ENCODE measurements around the gene PDCD5.

The PDCD5 gene

GRCh38 chr19:32619051-32619685, 38.2 kb downstream of the PDCD5 start:
- CTCF ChIA-PET = no interaction called here
- POLR2A ChIA-PET = no interaction called here
- no peak for DNase-seq (ENCODE audit: extremely low spot score)
- TF ChIP-seq TARDBP (IDR thresholded peaks at IDR 0.05) = no peak
- no peak for TF ChIP-seq ARNT (IDR thresholded peaks at IDR 0.05)
- TF ChIP-seq FOXK2 (IDR thresholded peaks at IDR 0.05) = no peak
- no peak for TF ChIP-seq L3MBTL2 (conservative IDR thresholded peaks at IDR 0.05)
- TF ChIP-seq PKNOX1 (IDR thresholded peaks at IDR 0.05) = no peak
- no peak for TF ChIP-seq HDGF (IDR thresholded peaks at IDR 0.05; ENCODE audit: borderline replicate concordance)
- TF ChIP-seq ELF4 (IDR thresholded peaks at IDR 0.05) = no peak
- no peak for TF ChIP-seq CTBP1 (IDR thresholded peaks at IDR 0.05; ENCODE audit: borderline replicate concordance)
- no peak for TF ChIP-seq SP1 (IDR thresholded peaks at IDR 0.05)

- CTCF ChIA-PET = no interaction called here
- POLR2A ChIA-PET = no interaction called here
- DNase-seq (ENCODE audit: extremely low spot score) = no peak
- TF ChIP-seq SUZ12 (IDR thresholded peaks at IDR 0.05) = no peak
- TF ChIP-seq SP1 (IDR thresholded peaks at IDR 0.05) = no peak
- no peak for TF ChIP-seq NFRKB (IDR thresholded peaks at IDR 0.05)
Observed at GRCh38 chr19:32622002-32622401, 41.0 kb downstream of the PDCD5 start.

GRCh38 chr19:32624410-32624809, 43.4 kb downstream of the PDCD5 start:
- TF ChIP-seq FOXA1 (IDR thresholded peaks at IDR 0.05) (no peak), LEF1 (IDR thresholded peaks at IDR 0.05; ENCODE audit: borderline replicate concordance) (no peak), ELF4 (IDR thresholded peaks at IDR 0.05) (no peak), SUZ12 (IDR thresholded peaks at IDR 0.05) (no peak), TARDBP (IDR thresholded peaks at IDR 0.05) (no peak), NFRKB (IDR thresholded peaks at IDR 0.05) (no peak), L3MBTL2 (conservative IDR thresholded peaks at IDR 0.05) (no peak), FOXM1 (IDR thresholded peaks at IDR 0.05; ENCODE audit: borderline replicate concordance) (no peak), FOXK2 (IDR thresholded peaks at IDR 0.05) (no peak), ARNT (IDR thresholded peaks at IDR 0.05) (no peak), SP1 (IDR thresholded peaks at IDR 0.05) (no peak), CTBP1 (IDR thresholded peaks at IDR 0.05; ENCODE audit: borderline replicate concordance) (no peak), HDGF (IDR thresholded peaks at IDR 0.05; ENCODE audit: borderline replicate concordance) (no peak), ZNF384 (IDR thresholded peaks at IDR 0.05) (no peak), PKNOX1 (IDR thresholded peaks at IDR 0.05) (no peak)

GRCh38 chr19:32626969-32627368, 46.0 kb downstream of the PDCD5 start:
- no peak for DNase-seq (ENCODE audit: extremely low spot score)
- no peak for TF ChIP-seq ARNT (IDR thresholded peaks at IDR 0.05)
- no peak for TF ChIP-seq FOXA1 (IDR thresholded peaks at IDR 0.05)
- TF ChIP-seq HDGF (IDR thresholded peaks at IDR 0.05; ENCODE audit: borderline replicate concordance) = no peak
- TF ChIP-seq SP1 (IDR thresholded peaks at IDR 0.05) = no peak
- no peak for TF ChIP-seq FOXK2 (IDR thresholded peaks at IDR 0.05)
- TF ChIP-seq L3MBTL2 (conservative IDR thresholded peaks at IDR 0.05) = no peak
- no peak for TF ChIP-seq LEF1 (IDR thresholded peaks at IDR 0.05; ENCODE audit: borderline replicate concordance)
- no peak for TF ChIP-seq FOXM1 (IDR thresholded peaks at IDR 0.05; ENCODE audit: borderline replicate concordance)
- no peak for TF ChIP-seq ZNF384 (IDR thresholded peaks at IDR 0.05)
- TF ChIP-seq CTBP1 (IDR thresholded peaks at IDR 0.05; ENCODE audit: borderline replicate concordance) = no peak
- TF ChIP-seq BHLHE40 (IDR thresholded peaks at IDR 0.05; ENCODE audit: borderline replicate concordance) = no peak
- no peak for TF ChIP-seq TARDBP (IDR thresholded peaks at IDR 0.05)
- no peak for TF ChIP-seq ELF4 (IDR thresholded peaks at IDR 0.05)
- no peak for TF ChIP-seq PKNOX1 (IDR thresholded peaks at IDR 0.05)
- no peak for TF ChIP-seq NFRKB (IDR thresholded peaks at IDR 0.05)
- no peak for TF ChIP-seq SUZ12 (IDR thresholded peaks at IDR 0.05)
- ChIA-PET CTCF (no interaction called here), POLR2A (no interaction called here)

More at GRCh38 chr19:32624410-32624809, 43.4 kb downstream of the PDCD5 start:
- DNase-seq (ENCODE audit: extremely low spot score) = no peak
- POLR2A ChIA-PET = no interaction called here
- CTCF ChIA-PET = no interaction called here

- ChIA-PET CTCF (interaction anchor here (0.6 kb wide), 1 partner anchor 513 kb away, joined by 3 read pairs; no protein-coding TSS in a partner anchor), POLR2A (no interaction called here)
- TF ChIP-seq SP1 (IDR thresholded peaks at IDR 0.05) = no peak
- no peak for DNase-seq (ENCODE audit: extremely low spot score)
Observed at GRCh38 chr19:32627714-32628270, 46.8 kb downstream of the PDCD5 start.

GRCh38 chr19:32630338-32630737, 49.3 kb downstream of the PDCD5 start:
- TF ChIP-seq ARNT (IDR thresholded peaks at IDR 0.05) = no peak
- ChIA-PET CTCF (no interaction called here), POLR2A (no interaction called here)
- no peak for DNase-seq (ENCODE audit: extremely low spot score)

- CTCF ChIA-PET = no interaction called here
- no peak for DNase-seq (ENCODE audit: extremely low spot score)
- POLR2A ChIA-PET = no interaction called here
Observed at GRCh38 chr19:32631381-32631780, 50.4 kb downstream of the PDCD5 start.

More at GRCh38 chr19:32631381-32631780, 50.4 kb downstream of the PDCD5 start:
- TF ChIP-seq ARNT (IDR thresholded peaks at IDR 0.05) = no peak
- TF ChIP-seq PKNOX1 (IDR thresholded peaks at IDR 0.05) = no peak
- TF ChIP-seq BHLHE40 (IDR thresholded peaks at IDR 0.05; ENCODE audit: borderline replicate concordance) = no peak
- no peak for TF ChIP-seq LEF1 (IDR thresholded peaks at IDR 0.05; ENCODE audit: borderline replicate concordance)
- no peak for TF ChIP-seq ZNF384 (IDR thresholded peaks at IDR 0.05)
- no peak for TF ChIP-seq FOXM1 (IDR thresholded peaks at IDR 0.05; ENCODE audit: borderline replicate concordance)
- TF ChIP-seq SP1 (IDR thresholded peaks at IDR 0.05) = no peak
- TF ChIP-seq CTBP1 (IDR thresholded peaks at IDR 0.05; ENCODE audit: borderline replicate concordance) = no peak
- TF ChIP-seq HDGF (IDR thresholded peaks at IDR 0.05; ENCODE audit: borderline replicate concordance) = no peak
- TF ChIP-seq ELF4 (IDR thresholded peaks at IDR 0.05) = no peak
- no peak for TF ChIP-seq L3MBTL2 (conservative IDR thresholded peaks at IDR 0.05)
- TF ChIP-seq NFRKB (IDR thresholded peaks at IDR 0.05) = no peak
- TF ChIP-seq SUZ12 (IDR thresholded peaks at IDR 0.05) = no peak
- no peak for TF ChIP-seq FOXK2 (IDR thresholded peaks at IDR 0.05)
- no peak for TF ChIP-seq FOXA1 (IDR thresholded peaks at IDR 0.05)
- no peak for TF ChIP-seq TARDBP (IDR thresholded peaks at IDR 0.05)
